Esophagus muscularis mucosa (tissue), 4 donors: ENCODE data around the gene GRIK4.

Experiments
- CTCF ChIP-seq, 3 experiments: fragments of 200-600 bp in 2 of 3; fragments of 450-650 bp in 1 of 3; sonication (generic) in 2 of 3; IDR thresholded peaks; one replicate each; pipeline ENCODE4 v1.5.1; 2017 to 2019; ENCODE audit warnings: antibody characterized with exemption in 3 of 3, mild to moderate bottlenecking in 2 of 3, moderate library complexity in 1 of 3
- EP300 ChIP-seq: sonication (generic); formaldehyde crosslinking; IDR thresholded peaks from one replicate; pipeline ENCODE4 v1.6.1; 2017; ENCODE audit warnings: antibody characterized with exemption
- POLR2A ChIP-seq: fragments of 450-650 bp; IDR thresholded peaks from one replicate; pipeline ENCODE4 v1.6.1; 2017; ENCODE audit warnings: antibody characterized with exemption, moderate library complexity, mild to moderate bottlenecking, low read depth
- POLR2AphosphoS5 ChIP-seq, 2 donors: sonication (generic); formaldehyde crosslinking; IDR thresholded peaks; one replicate each; pipeline ENCODE4 v1.6.1; 2017; ENCODE audit warnings: antibody characterized with exemption in 2 of 2

- no peak for TF ChIP-seq CTCF (IDR thresholded peaks at IDR 0.05)
- no peak for TF ChIP-seq POLR2AphosphoS5 (IDR thresholded peaks at IDR 0.05)
- no peak for TF ChIP-seq EP300
- no peak for TF ChIP-seq POLR2A
Measured at GRCh38 chr11:120587299-120587698, 75.8 kb downstream of the GRIK4 start.
